ENCODE data around the gene XPNPEP2.

The XPNPEP2 gene

DNA sequence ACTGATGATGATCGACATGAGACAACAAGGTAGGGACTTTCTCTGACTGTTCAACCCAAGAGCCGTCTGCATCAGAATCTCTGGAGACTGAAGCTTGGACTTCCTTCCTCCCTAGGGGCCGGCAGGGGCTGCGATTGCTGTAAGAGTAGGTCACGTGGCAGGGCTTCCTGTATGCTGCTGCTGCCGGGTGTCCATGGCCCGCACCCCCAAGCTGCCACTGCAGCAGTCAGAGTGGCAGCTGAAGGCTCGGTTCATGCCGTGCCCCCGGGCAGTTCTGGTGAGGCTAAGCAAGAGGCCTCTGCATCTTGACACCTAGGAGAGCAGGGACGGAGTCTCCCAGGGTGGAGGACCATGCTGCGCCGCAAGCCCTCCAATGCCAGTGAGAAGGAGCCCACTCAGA, 41.0 kb downstream of the XPNPEP2 start, which contains the start of gene SASH3:
Gene SASH3 (plus strand): TSS at position 203 of the 400 bp plus-strand sequence. CDS start 149 bp downstream, at position 352.
- DNase-seq (ENCODE audit: low spot score), result no peak

DNA sequence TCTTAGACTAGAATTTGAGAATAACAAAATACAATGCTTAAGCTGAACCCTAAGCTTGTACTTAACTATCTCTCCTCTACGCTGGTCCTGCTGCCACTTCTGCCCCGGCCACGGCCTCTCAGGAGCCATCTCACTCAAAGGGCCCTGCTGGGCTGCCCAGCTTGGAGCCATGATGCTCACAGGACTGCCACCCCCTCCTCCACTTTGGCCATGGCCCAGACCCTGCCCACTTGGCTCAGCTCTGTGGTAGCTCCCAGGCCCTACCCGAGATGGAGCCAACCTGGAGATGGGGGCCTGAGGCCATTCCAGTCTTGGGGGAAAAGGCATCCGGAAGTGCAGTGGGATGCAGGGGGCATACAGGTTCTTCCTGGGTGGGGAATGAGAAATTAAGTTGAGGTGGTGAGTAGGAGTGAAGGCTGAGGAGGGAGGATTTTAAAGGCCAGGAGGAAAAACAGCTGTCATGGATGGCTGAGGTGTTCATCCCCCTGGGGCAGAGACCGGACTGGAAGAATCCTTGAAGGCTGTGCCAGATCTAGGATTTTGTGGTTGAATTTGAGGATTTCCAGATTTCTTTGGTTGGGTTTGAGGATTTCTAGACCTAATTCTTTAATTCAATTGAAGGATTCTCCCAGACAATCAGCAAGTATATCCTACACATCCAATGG, 41.8 kb downstream of the XPNPEP2 start:
- no peak for DNase-seq (ENCODE audit: low spot score)

DNA sequence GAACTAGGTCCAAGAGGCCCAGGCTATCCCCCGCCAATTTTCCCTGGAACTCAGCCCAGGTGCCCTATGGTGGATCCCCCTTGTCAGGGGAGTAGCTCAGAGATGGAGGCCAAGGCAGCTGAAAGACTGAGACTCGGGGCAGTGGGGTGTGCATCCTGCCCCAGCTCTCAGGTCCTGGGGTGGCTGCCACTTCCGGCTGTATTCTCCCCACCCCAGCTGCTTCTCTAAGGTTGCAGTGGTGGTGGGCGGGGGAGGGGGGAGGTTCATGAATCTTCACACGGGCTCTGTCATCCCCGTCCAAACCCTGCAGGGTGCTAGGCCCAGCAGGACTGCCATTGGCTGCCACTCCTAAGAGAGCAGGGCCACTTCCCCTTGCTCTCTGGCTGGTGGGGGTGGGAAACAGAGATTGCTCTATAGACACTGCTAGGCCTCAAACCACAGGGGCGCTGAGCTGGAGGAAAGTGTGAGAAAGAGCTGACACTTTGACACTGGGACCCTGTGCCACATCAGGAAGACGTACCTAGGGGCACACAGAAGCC, 42.4 kb downstream of the XPNPEP2 start:
- DNase-seq (ENCODE audit: low spot score), result no peak

DNA sequence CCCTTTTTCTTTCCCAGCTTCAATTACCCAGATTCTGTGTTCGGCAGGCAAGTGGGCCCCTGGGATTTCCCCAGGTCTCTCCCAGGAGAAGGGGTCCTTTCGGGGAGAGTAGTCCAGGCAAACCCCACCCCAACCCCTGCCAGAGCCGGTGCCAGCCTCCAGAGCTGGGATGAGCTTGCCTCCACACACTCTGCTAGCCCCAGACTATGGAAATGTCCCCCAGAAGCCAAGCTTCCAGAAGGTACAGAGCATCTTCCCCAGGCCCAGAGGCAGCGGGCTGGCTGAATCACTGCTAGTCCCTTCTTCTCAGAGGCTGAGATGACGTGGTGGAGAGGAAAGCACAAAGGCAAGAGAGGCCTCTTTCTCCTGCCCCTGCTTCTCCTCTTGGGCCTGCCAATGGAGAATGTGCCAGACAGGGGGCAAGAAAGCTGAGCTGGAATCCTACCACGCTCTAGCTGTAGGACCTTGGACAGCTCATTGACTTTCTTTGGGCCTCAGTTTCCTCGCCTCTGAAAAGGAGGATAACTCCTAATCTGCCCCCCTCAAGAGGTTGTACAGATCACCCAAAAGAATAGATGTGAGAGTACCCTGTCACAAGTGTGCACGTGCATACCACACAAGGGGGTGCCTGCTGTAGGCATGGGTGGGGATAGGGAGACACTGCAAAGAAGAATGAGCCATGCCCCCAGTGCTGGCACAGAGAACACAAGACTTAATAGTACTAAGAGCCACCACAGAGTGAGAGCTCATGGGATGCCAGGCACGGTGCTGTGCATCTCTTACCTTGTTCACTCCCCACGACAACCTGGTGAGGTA, 43.1 kb downstream of the XPNPEP2 start:
- no peak for DNase-seq (ENCODE audit: low spot score)

DNA sequence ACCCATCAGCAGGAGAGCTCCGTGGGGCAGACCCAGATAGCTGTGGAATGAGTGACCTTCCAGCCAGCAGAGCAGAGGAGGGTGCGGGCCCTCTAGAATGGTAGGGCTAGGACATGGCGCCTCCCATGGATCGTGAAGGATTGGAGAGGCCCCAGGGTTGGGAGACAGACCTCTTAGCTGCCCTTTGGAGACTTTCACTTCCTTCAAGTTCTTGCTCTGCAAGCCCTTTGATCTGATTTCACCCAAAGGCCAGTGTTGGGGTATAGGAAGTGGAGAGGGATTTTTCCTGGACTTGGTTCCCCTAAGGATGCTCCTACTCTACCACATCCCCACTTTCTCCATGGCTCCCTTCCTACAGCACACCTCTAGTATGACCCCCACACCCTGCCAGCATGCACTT, 43.9 kb downstream of the XPNPEP2 start:
- no peak for DNase-seq (ENCODE audit: low spot score)

DNA sequence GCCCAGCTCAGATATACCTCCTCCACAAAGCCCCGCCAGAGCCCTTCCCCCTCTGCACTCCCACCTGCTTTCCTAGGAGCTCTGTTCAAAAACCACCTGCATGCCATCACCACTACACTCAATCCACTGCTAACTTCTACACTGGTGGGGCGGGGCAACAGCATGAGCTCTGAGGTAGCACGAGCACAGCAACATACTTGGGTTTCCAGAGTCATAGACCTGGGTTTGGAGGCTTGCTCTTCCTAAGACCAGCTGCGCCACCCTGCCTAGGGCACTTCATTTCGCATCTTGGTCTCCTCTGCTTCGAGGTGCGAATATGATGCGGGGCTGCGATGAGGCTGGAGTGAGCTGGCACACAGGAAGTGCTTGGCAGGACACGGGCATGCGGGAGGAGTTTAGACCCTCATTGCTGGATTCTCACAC, 44.5 kb downstream of the XPNPEP2 start:
- no peak for DNase-seq (ENCODE audit: low spot score)

DNA sequence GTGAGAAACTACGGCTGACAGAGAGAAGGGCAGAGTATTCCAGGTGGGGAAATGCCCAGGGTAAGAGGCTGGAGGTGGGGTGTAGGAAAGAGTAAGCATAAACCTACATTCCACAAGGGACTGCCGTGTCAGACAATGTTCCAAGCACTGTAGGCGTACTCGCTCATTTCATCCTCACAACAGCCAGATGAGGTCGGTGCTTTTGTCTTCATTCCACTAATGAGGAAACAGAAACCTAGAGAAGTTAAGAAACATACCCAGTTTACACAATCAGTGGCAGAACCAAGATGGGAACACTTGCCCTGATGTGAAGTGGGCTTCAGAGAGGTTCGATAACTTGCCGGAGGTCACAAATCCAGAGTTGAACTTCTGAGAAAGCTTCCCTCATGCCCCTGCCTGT, 45.6 kb downstream of the XPNPEP2 start:
- no peak for DNase-seq (ENCODE audit: low spot score)

DNA sequence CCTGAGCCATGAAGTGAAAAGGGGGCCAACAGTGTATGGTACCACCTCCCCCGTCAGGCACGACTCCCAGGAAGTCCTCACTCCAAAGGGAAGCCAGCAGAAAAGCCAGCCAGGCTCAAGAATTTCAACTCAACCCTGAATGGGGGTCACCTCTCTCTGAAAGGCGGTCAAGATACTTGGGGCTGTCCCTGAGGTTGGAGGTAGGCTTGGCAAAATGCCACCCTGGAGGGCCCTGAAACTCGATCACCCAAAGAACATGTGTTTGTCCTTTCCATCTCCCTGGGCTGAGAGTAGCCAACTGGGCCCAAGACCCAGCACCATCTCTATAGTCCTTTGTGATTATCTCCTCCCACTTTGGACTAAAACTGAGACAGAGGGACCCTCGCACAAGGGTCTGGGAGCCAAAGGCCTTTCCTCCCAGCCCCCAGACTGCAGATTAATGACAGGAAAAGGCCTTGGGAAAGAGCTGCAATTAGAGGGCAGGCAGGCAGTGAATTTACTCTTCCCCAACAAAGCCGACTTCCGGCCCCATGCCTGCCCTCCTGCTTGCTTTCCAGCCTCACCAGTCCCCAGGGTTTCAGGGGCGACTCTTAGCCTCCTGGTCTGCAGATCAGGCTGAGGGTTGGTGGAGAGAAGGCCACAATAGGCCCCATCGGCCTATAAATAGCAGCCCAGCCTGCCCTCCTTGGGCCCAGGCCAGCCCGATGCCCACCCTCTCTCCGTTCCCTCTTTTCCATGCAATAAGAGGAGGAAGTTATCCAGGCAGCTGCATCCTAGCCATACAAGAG, 46.6 kb downstream of the XPNPEP2 start:
- no peak for DNase-seq (ENCODE audit: low spot score)

DNA sequence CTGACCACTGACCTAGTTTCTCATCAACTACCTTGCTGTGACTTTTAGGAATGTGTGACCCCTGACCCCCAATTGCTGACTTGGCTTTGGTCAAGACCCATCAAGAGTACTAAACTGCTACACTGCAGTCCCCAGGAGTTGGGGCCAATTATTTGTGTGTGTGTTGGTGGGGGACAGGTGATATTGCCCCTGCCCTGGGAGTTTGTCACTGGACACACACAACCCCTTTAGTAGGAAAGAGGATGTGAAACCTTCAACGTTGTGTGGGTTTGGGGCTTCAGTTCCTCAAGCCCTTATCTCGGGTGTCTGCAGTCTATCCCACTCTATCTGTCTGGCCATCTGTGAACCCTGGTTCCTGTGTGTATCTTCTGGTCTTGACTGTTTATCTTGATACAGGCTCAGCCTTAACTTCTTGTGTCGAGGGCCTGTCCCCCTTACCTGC, 47.5 kb downstream of the XPNPEP2 start:
- no peak for DNase-seq (ENCODE audit: low spot score)

DNA sequence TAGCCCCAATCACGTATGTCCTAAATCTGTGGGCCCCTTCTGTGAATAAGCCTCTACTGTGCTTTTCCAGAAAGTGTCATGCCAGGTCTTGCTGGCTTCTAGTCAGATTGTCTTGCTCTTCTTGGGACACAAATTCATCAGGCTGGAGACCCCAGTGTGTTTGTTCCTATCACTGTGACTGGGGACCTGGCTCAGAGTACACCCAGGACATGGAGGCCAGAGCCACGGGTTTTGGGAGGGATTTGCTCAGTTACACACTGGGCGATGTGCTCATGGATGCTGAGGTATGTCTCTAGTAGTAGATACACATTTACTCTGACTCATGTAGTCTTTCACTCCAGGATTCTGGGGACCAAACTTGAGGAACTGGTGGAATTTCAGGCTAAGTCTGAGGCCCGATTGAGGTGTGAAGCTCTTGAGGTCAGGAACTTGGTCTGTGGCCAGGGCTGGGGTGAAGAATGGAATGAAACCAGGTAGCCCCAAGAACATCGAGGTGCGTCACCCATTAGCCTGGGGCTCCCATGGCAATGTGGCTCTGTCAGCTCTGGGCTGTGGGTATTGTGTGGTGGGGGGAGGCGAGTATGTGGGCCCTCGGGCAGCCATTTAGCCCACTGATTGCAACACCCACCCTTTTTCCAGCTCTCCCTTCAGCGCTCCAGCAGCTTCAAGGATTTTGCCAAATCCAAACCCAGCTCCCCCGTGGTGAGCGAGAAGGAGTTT, 48.7 kb downstream of the XPNPEP2 start:
- no peak for DNase-seq (ENCODE audit: low spot score)

DNA sequence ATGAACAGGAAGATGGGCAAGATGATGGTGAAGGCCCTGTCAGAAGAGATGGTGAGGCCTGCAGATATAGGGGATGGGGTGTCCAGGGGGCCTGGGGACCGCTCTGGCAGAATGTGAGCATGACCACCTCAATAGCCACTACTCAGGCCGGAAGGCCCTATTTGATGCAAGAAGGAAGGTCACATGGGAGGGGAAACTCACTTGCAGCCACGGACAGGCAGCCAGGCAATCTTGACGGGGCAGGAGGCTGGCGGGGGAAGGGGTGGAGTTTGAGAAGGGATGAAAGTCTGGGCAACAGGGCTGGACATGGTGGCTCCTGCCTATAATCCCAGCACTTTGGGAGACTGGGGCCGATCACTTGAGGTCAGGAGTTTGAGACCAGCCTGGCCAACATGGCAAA, 49.7 kb downstream of the XPNPEP2 start:
- DNase-seq (ENCODE audit: low spot score), result no peak

DNA sequence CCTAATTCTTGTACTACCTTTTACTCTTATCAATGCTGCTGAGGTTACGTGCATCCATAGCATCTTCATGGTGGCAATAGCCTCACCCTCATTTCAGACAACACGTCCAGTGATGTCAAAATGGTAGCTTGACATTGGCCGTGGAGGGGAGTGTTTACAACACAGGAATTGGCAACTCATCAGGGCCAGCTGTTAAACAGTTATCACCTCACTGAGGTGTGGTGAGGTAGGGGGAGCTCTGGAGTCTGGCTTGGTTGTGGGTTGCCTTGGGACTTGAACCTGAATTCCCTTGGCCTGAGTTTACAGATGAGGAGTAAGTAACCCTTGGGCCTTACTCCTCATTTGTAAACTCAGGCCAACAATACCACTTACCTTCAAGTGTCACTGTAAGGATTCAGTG, 51.4 kb downstream of the XPNPEP2 start:
- DNase-seq (ENCODE audit: low spot score), result no peak

DNA sequence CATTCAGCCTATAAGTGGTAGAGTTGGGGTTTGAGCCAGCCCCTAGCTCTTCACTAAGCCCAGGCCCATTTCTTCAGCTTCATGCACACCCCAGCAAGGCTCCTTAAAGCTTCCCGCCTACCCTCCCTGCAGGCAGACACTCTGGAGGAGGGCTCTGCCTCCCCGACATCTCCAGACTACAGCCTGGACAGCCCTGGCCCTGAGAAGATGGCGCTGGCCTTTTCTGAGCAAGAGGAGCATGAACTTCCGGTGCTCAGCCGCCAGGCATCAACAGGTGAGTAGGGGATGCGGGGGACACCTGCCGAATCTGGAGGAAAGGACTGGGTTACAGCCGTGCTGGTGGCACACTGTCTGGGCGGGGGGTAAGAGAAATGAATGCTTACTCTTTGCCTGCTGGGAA, 52.0 kb downstream of the XPNPEP2 start:
- no peak for DNase-seq (ENCODE audit: low spot score)

DNA sequence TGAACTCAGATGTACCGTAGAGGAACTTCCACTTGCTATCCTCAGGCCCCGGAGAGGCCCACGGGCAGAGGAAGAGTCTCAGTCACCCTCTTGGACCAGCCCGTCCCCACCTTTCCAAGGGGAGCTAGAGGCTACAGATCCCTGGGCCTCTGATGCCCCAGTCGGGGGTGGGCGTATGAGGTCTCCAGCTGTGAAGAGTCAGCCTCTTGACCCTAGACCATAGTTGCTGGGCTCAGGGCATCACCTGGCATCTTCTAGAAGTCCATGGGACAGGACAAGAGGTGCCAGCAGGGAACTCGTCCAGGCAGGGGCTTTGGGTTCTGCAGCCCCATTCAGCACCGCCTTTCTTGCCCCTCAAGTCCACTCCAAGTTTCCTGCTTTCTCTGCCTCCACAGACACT, 52.6 kb downstream of the XPNPEP2 start:
- no peak for DNase-seq (ENCODE audit: low spot score)

DNA sequence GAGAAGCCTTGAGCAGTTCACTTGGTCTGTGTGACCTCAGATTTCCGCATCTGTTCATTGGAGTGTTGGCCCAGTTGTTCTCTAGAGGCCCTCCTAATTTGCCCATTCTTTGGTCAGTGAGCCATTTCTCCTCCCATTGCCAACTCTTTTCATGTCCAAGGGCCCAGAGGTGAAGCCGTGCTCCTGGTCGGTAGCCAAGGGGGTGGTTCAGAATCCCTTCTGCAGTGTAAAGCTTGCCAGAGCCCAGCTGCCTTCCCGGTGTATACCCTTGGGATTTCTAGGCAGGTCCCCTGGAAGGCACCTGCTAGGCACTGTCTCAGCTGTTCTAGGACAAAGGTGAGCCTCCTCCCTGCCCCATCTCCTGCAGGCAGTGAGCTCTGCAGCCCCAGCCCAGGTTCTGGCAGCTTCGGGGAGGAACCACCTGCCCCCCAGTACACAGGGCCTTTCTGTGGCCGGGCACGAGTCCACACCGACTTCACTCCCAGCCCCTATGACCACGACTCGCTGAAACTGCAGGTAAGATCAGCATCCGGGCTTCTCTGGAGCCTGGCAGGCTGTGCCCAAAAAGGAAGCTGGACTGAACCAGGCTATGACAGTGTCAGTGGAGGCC, 53.3 kb downstream of the XPNPEP2 start:
- no peak for DNase-seq (ENCODE audit: low spot score)

DNA sequence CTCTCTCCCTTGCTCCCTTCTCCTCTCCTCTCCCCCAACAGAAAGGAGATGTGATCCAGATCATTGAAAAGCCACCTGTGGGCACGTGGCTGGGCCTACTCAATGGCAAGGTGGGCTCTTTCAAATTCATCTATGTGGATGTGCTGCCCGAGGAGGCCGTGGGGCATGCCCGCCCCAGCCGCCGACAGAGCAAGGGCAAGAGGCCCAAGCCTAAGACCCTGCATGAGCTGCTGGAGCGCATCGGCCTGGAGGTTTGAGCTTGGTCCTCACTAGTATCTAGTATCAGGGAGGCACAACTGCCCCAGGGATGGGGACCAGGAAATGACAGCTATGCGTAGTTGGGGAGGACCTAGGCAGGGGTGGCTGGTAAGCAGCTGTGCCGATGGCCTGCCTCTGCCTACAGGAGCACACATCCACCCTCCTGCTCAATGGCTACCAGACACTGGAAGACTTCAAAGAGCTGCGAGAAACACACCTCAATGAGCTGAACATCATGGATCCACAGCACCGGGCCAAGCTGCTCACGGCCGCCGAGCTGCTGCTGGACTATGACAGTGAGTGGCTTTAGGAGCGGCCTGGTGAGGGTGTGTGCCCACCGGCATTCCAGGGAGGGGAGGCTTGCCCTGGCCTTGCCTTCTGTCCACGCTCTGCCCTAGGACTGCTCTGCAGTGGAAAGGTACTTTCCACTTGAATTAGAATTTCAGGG, 54.0 kb downstream of the XPNPEP2 start:
- no peak for DNase-seq (ENCODE audit: low spot score)

DNA sequence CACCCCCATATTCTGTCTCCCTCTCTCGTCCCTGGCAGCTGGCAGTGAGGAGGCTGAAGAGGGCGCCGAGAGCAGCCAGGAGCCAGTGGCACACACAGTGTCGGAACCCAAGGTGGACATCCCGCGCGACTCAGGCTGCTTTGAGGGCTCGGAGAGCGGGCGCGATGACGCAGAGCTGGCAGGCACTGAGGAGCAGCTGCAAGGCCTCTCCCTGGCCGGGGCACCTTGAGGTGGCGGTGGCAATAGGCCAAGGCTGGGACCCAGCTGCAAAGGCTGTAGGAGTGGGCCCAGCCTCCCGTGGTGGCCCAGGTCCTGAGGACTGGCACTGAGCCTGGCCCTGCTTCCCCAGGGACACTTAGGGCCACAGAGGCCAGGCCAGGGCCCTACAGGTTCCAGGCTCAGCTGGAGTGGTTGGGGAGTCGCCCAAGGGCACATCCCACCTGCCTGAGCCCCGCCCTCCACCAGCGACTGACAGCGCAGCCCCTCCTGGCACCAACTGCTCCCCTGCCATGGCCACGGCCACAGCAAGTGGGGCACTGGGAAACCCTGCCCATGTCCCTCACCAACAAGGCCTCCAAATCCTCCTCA, 54.9 kb downstream of the XPNPEP2 start:
- no peak for DNase-seq (ENCODE audit: low spot score)

DNA sequence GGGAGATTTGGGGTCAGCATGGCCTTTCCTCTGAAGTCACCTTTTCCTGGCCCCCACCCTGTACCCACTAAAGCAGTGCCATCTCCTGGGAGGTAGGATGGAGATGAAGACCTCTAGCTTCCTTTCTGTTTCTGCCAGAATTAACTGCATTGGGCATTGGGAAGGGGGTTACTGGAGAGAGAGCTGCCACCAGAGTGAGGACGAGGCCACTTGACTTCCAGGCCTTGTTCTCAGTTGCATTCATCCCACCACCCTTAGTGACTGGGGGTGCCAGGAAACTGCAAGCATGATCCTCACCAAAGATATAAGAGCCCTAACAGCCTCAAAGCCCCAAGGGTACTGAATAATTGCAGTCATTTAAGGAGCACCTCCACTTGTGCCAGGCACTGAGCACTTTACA, 56.8 kb downstream of the XPNPEP2 start:
- no peak for DNase-seq (ENCODE audit: low spot score)

DNA sequence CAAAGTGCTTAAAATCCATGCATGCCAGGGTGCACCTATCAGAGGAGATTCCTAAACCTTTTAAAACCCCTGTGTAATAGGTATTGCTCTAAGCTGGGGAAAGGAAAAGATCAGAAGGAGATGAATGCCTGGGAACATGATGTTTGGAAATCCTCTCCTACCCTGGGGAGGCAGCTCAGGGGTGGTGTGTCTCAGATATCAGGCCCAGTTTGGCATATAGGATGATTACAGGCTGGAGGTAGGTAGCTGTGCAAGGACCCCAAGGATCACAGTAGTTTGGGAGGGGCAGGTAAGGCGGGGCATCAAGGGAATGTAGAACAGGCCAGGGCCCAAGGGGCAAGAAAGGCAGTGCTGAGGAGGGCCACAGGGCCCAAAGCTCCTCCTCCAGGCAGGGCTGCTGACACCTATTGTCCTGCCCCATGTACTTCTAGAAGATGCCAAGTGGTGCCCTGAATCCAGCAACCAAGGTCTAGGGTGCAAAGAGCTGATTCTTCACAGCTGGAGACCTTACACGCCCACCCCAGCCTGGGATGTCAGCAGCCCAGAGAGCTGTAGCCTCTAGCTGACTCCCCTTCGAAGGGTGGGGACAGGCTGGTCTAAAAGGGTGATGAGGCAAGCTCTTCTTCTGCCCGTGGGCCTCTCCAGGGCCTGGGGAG, 58.6 kb downstream of the XPNPEP2 start:
- DNase-seq (ENCODE audit: low spot score), result no peak

DNA sequence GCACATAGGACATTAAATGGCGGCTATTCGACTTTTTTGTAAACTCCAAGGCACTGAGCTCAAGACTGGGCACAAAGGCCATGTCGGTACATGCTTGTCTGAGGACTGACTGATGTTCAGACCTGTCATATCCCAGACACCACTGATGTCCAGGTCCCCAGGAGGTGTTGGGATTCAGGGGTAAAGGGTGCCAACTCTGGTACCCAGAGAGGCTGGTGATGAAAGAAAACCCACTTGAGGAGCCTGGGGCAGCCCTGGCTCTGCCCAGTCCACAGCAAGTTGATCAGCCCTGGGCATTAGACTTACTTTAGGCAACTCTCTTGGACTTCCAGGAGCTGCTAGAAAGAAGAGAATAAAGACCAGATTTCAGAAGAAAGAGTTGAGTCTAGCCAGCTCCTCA, 59.7 kb downstream of the XPNPEP2 start:
- DNase-seq (ENCODE audit: low spot score), result no peak

Measured in left forelimb (tissue), 1 donor.